Measurements from ENCODE around the gene HOXA6.

Gene HOXA6

GRCh38 chr7:27157702-27158431 is 10.3 kb upstream of the HOXA6 start:
- no peak for TF ChIP-seq ZFX (IDR thresholded peaks at IDR 0.05; ENCODE audit: borderline replicate concordance)
- TF ChIP-seq CTCF (IDR thresholded peaks at IDR 0.05), result no peak
- H3K27ac ChIP-seq, result no peak overlapping the region

DNA sequence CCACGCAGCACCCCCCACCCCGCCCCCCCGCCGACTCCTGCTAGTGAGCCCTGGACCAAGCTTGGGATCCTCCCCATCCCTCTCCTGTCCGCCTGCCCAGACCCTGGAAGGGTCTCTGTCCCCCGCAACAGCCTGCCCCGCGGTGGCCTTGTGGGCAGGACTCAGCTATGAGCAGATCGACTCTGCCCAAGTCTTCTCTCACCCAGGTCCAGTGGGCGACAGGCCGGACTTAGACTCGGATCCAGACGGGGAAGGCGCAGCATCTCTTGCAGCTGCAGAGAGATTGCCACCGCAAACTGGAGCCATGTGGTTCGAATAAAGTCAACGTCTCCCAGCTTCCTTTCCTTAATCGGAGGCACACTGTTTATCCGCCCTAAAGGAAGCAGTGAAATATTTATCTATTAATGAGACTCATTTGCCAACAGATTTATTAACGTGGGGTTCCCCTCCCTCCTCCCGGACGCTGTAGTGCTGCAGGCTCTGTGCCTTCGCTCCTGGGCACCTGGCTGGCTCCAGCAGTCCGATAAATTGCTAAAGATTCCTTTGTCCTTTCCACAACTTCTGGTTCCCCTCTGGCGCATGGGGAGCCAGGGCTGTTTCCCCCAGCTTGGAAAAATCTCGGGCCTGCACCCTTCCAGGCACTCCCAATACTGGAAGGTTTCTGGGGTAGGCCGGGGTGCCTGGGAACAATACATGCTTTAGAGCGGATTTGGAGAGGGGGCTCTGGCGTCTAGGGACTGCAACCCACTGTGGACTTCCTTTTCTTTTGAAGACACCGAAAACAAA is 9.5 kb upstream of the HOXA6 start:
- no peak overlapping the region for H3K27ac ChIP-seq

GRCh38 chr7:27156508-27156898 is 8.9 kb upstream of the HOXA6 start, which contains the start of gene HOXA7:
TSS of gene HOXA7 (minus strand) at chr7:27156675. CDS start at chr7:27156545, 130 bp downstream.
- no peak for TF ChIP-seq CTCF (IDR thresholded peaks at IDR 0.05)
- no peak for TF ChIP-seq ZFX (IDR thresholded peaks at IDR 0.05; ENCODE audit: borderline replicate concordance)
- peak within 1 kb of the TSS; percentile 99 for H3K27ac ChIP-seq

More for the DNA sequence above, 9.5 kb upstream of the HOXA6 start:
- TF ChIP-seq CTCF (IDR thresholded peaks at IDR 0.05), result no peak
- no peak for TF ChIP-seq ZFX (IDR thresholded peaks at IDR 0.05; ENCODE audit: borderline replicate concordance)

- H3K27ac ChIP-seq, result peak overlapping the region; percentile 99
Measured at GRCh38 chr7:27155816-27156507, 8.4 kb upstream of the HOXA6 start.

GRCh38 chr7:27154901-27155815 is 7.6 kb upstream of the HOXA6 start:
- H3K27ac ChIP-seq, result peak overlapping the region; percentile 99
- TF ChIP-seq ZFX (IDR thresholded peaks at IDR 0.05; ENCODE audit: borderline replicate concordance) (no peak), CTCF (IDR thresholded peaks at IDR 0.05) (no peak)

More at GRCh38 chr7:27155816-27156507, 8.4 kb upstream of the HOXA6 start:
- TF ChIP-seq CTCF (IDR thresholded peaks at IDR 0.05), result peak; percentile 20; the same call in 1 of the 2 replicates
- no peak for TF ChIP-seq ZFX (IDR thresholded peaks at IDR 0.05; ENCODE audit: borderline replicate concordance)

DNA sequence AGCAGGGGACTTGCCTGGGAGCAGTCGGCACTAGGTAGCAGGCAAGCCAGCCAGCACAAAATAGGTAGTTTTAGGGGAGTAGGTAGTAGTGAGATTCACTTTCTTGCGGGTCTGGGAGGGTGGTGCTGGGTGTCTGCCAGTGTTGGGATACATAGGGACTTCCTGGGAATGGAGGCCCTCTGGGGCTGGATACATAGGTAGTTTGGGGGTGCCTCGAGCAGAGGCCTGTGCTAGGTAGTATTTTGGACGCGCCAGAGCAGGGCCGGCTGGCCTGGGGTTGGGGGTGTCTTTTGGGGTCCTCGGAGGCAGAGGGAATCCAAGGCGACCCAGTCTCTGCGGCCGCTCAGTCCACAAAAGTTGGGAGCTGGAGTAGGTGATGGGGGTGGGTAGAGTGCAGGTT is 6.8 kb upstream of the HOXA6 start:
- TF ChIP-seq CTCF (IDR thresholded peaks at IDR 0.05) (no peak), ZFX (IDR thresholded peaks at IDR 0.05; ENCODE audit: borderline replicate concordance) (no peak)
- peak overlapping the region; percentile 99 for H3K27ac ChIP-seq

All from 22Rv1 (cell line).